Measurements from ENCODE around the gene FAM177A1. TPM values are rescaled to one million over a fixed set of nuclear protein-coding genes. Genes with fewer than 3 reads are reported as not detected.

Gene FAM177A1, protein sequence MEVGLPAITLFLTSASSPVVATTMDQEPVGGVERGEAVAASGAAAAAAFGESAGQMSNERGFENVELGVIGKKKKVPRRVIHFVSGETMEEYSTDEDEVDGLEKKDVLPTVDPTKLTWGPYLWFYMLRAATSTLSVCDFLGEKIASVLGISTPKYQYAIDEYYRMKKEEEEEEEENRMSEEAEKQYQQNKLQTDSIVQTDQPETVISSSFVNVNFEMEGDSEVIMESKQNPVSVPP
- 116 and 119 TPM in 2 replicates for total RNA-seq (2016; rRNA removed; fragmentation: Illumina TruSeq; extraction: Trizol)
- 259 and 291 TPM in 2 replicates for total RNA-seq (2016; cell fraction: cytosol; rRNA removed; fragmentation: Illumina TruSeq; extraction: Trizol; ENCODE audit: low read depth)
- 102 and 128 TPM in 2 replicates for total RNA-seq (2016; cell fraction: insoluble cytoplasmic fraction; rRNA removed; fragmentation: Illumina TruSeq; extraction: Trizol)
- total RNA-seq (2016; cell fraction: membrane; rRNA removed; fragmentation: Illumina TruSeq; extraction: Trizol), result 219 and 242 TPM in 2 replicates
- total RNA-seq (2016; cell fraction: nucleus; rRNA removed; fragmentation: Illumina TruSeq; extraction: Trizol), result 53.1 and 62.5 TPM in 2 replicates
- polyA plus RNA-seq (2011; rRNA removed), result 69.0 and 72.9 TPM in 2 replicates
- 43.1 and 47.2 TPM in 2 replicates for polyA plus RNA-seq (2011; cell fraction: cytosol; rRNA removed)
- polyA plus RNA-seq (2011; cell fraction: nucleus; rRNA removed), result 20.3 and 24.8 TPM in 2 replicates
- polyA plus RNA-seq (2012), result 70.8 and 90.1 TPM in 2 replicates
- 323 and 351 TPM in 2 replicates for polyA plus RNA-seq (2016; cell fraction: cytosol; fragmentation: Illumina TruSeq; extraction: Trizol; ENCODE audit: low read depth)
- 125 and 131 TPM in 2 replicates for polyA plus RNA-seq (2016; cell fraction: insoluble cytoplasmic fraction; fragmentation: Illumina TruSeq; extraction: Trizol; ENCODE audit: low read depth)
- 209 and 229 TPM in 2 replicates for polyA plus RNA-seq (2016; cell fraction: membrane; fragmentation: Illumina TruSeq; extraction: Trizol; ENCODE audit: low read depth)
- 115 and 136 TPM in 2 replicates for polyA plus RNA-seq (2016; cell fraction: nucleus; fragmentation: Illumina TruSeq; extraction: Trizol; ENCODE audit: insufficient read depth, low read depth)
- 20.6 and 34.4 TPM in 2 replicates for polyA minus RNA-seq (2011; rRNA and poly(A)+ RNA removed; ENCODE audit: low replicate concordance)
- 25.4 and 27.2 TPM in 2 replicates for polyA minus RNA-seq (2011; cell fraction: cytosol; rRNA and poly(A)+ RNA removed)
- 36.1 and 40.7 TPM in 2 replicates for polyA minus RNA-seq (2011; cell fraction: nucleus; rRNA and poly(A)+ RNA removed)
- Bru-seq, nascent RNA, result percentile 78 among the genes with signal in this experiment
- BruChase-seq, experiment 1, labeled RNA remaining after a 6-hour chase, result percentile 87 among the genes with signal in this experiment
- percentile 82 among the genes with signal in this experiment for BruChase-seq, experiment 2, labeled RNA remaining after a 2-hour chase
- long read RNA-seq, experiment 1, transcript FAM177A1-207 (2 exons, 540 nt), result minor isoform, 20 of 120 reads
- long read RNA-seq, experiment 1, transcript FAM177A1-202 (6 exons, 858 nt), result minor isoform, 20 of 120 reads
- long read RNA-seq, experiment 1, transcript FAM177A1-201 (5 exons, 2,927 nt), result major isoform, 21 of 120 reads
- long read RNA-seq, experiment 1, partial matches to known transcripts, result 17 of 120 reads
- long read RNA-seq, experiment 1, other reads (novel, unspliced or antisense), result 42 of 120 reads
- long read RNA-seq, experiment 2, transcript FAM177A1-201 (5 exons, 2,927 nt), result minor isoform, 23 of 128 reads
- long read RNA-seq, experiment 2, transcript FAM177A1-207 (2 exons, 540 nt), result major isoform, 24 of 128 reads
- long read RNA-seq, experiment 2, transcript FAM177A1-202 (6 exons, 858 nt), result minor isoform, 15 of 128 reads
- long read RNA-seq, experiment 2, partial matches to known transcripts, result 8 of 128 reads
- long read RNA-seq, experiment 2, other reads (novel, unspliced or antisense), result 58 of 128 reads

DNA sequence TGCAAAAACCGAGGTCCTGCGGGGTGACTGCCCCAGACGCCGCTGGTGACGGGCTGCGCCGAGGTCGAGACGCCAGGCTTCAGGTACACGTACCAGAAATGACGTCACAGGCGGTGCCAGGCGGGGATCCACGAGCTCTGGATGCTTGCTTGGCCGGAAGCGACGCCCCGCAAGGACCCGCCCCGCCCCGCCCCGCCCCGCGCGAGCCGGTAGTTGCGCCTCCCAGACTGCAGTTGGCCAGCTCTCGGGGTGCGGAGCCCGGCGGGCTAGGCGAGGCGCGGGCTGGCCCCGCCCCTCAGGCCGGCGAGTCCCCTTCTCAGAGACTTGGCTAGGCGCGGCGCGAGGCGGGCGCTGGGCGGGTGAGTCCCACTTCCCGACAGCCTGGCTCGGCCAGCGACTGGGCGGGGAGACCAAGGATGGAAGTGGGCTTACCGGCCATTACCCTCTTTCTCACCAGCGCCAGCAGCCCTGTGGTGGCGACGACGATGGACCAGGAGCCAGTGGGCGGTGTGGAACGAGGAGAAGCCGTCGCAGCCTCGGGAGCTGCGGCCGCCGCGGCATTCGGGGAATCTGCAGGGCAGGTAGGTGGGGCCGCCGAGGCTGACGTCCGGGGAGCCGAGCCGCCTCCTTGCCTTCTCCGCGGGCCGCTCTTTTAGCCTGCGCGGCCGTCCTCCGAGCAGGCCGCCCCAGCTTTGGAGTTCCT, at the start of gene FAM177A1:
FAM177A1 (plus strand) TSS at position 225 of the 703 bp plus-strand sequence; CDS start at position 417, 192 bp downstream.
- no peaks in the 10 kb centered on the region for H3K9me3 ChIP-seq (ENCODE audit: low read length)
- H3K79me2 ChIP-seq (ENCODE audit: insufficient read depth, low read length), result peaks cover 19% of the 10 kb centered on the region
- intact Hi-C loops (cut with micrococcal nuclease; ENCODE audit: unreplicated experiment) (loop anchor here (1.0 to 10.0 kb wide), 7 partner anchors 32 to 759 kb away; partner anchors contain the start of genes PRORP, PSMA6, RALGAPA1 and SRP54), in situ Hi-C loops (cut with HindIII; ENCODE audit: extremely low pct_ligation_motif_present, low pct_unique_long_range_greater_than_20kb) (loop anchor here (5.0 kb wide), 1 partner anchor 64 kb away; the partner anchor contains the start of gene SRP54)
- peak within 1 kb of the TSS; percentile 81 to 96 (median 90) for H3K4me3 ChIP-seq (replicated peaks in 1 of 3; ENCODE audit: insufficient read depth in 1 of 3, low read depth in 2 of 3, low read length in 3 of 3)
- H3K4me2 ChIP-seq (ENCODE audit: low read depth, low read length), result peak within 1 kb of the TSS; percentile 96
- peaks cover 52% of the 10 kb centered on the region for H3K4me1 ChIP-seq (ENCODE audit: insufficient read depth, low read length)
- no TSS peak for BruUV-seq (replicated peaks)
- FAIRE-seq (no peak), DNase-seq (ENCODE audit: low spot score) (peak; percentile 99), ATAC-seq (peak; percentile 97)
- H4K20me1 ChIP-seq (ENCODE audit: insufficient read depth, low read length), result no peaks in the 10 kb centered on the region
- ChIA-PET CTCF (ENCODE audit: low intra/inter-chr PET ratio, low total read pairs) (no interaction called here), POLR2A (interaction anchor here (0.8 to 3.4 kb wide), 37 partner anchors 9 to 763 kb away, joined by 3 to 101 read pairs (median 5); partner anchors contain the start of genes BAZ1A, NFKBIA, PPP2R3C and PRORP)
- H2AFZ ChIP-seq (ENCODE audit: low read length), result peak within 1 kb of the TSS; percentile 97
- H3K36me3 ChIP-seq (replicated peaks in 1 of 2; ENCODE audit: control insufficient read depth in 1 of 2, insufficient read depth in 2 of 2, low read length in 2 of 2), result peaks cover 0 to 4% of the 10 kb centered on the region in 2 experiments; a peak in 1 of 5 replicates
- H3K27me3 ChIP-seq (ENCODE audit: control insufficient read depth in 1 of 2, insufficient read depth in 2 of 2, low read length in 2 of 2), result no peaks in the 10 kb centered on the region; a peak in 1 of 5 replicates
- H3K9ac ChIP-seq (ENCODE audit: insufficient read depth, low read depth, low read length), result peak within 1 kb of the TSS; percentile 91
- under 1% methylated on average over 70 of the region's 77 CpGs for WGBS (ENCODE audit: low lambda C conversion rate)
- H3K27ac ChIP-seq (ENCODE audit: extremely low read length, insufficient read depth, low read length), result peak within 1 kb of the TSS; percentile 82
- TF ChIP-seq, protein P1, sequence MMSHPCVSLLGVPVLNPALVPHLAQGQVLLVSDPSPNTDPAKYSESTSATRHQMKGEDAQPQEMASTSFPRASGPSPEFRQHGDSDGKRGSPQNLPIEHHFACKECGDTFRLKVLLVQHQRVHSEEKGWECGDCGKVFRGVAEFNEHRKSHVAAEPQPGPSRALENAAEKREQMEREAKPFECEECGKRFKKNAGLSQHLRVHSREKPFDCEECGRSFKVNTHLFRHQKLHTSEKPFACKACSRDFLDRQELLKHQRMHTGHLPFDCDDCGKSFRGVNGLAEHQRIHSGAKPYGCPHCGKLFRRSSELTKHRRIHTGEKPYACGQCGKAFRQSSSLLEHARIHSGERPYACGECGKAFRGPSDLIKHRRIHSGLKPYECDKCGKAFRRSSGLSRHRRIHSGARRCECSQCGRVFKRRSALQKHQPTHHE (CRISPR knock-in tag; IDR thresholded peaks at IDR 0.05; ENCODE audit: borderline replicate concordance), result peak; percentile 99; the same call in 1 of the 2 replicates
- 0 out of 2 replicates have a peak, but pooled peaks have one; percentile 23 for TF ChIP-seq KLF9 (CRISPR knock-in tag; IDR thresholded peaks at IDR 0.05; ENCODE audit: low read depth)
- TF ChIP-seq ZNF441 (CRISPR knock-in tag; IDR thresholded peaks at IDR 0.05; ENCODE audit: borderline replicate concordance), result peak; percentile 98; the same call in 1 of the 2 replicates
- TF ChIP-seq EZH2 (conservative IDR thresholded peaks at IDR 0.05; ENCODE audit: low read depth, low read length), result no peak
- TF ChIP-seq ZBTB38 (CRISPR knock-in tag; IDR thresholded peaks at IDR 0.05), result peak; percentile 95
- no peak for TF ChIP-seq ATM (IDR thresholded peaks at IDR 0.05; ENCODE audit: borderline replicate concordance)
- TF ChIP-seq, protein P2, sequence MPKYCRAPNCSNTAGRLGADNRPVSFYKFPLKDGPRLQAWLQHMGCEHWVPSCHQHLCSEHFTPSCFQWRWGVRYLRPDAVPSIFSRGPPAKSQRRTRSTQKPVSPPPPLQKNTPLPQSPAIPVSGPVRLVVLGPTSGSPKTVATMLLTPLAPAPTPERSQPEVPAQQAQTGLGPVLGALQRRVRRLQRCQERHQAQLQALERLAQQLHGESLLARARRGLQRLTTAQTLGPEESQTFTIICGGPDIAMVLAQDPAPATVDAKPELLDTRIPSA (CRISPR knock-in tag; IDR thresholded peaks at IDR 0.05; ENCODE audit: borderline replicate concordance), result no peak
- TF ChIP-seq KDM4B (CRISPR knock-in tag; IDR thresholded peaks at IDR 0.05), result peak; percentile 64
- peak; percentile 45; the same call in 1 of the 2 replicates for TF ChIP-seq ZBTB34 (CRISPR knock-in tag; IDR thresholded peaks at IDR 0.05)
- no peak; the same call in 1 of the 2 replicates for TF ChIP-seq ZNF260 (CRISPR knock-in tag; IDR thresholded peaks at IDR 0.05; ENCODE audit: borderline replicate concordance, low read depth)
- peak; percentile 92 for TF ChIP-seq HOXD1 (CRISPR knock-in tag; IDR thresholded peaks at IDR 0.05)
- TF ChIP-seq SSRP1 (CRISPR knock-in tag; IDR thresholded peaks at IDR 0.05), result peak; percentile 21; the same call in 1 of the 2 replicates
